A673 (cell line): Measurements from ENCODE around the gene ADAMTS2. TPM values are rescaled to one million over a fixed set of nuclear protein-coding genes. Genes with fewer than 3 reads are reported as not detected.

Experiments used
- BruUV-seq: library from RNA; stranded (reverse); fragments of 400-500 nt; replicated peaks from 2 replicates; lab custom pipeline; 2021; lab: Mats Ljungman, UMichigan
- CTCF ChIA-PET: fragments of 300-600 bp; sonication (Branson Sonifier 250); formaldehyde crosslinking; loops from one replicate; lab custom pipeline; 2022; ENCODE audit warnings: antibody characterized with exemption; lab: Charles Lee
- POLR2A ChIA-PET: fragments of 300-600 bp; sonication (Branson Sonifier 250); formaldehyde crosslinking; loops from one replicate; lab custom pipeline; 2022; ENCODE audit warnings: antibody characterized with exemption; ENCODE audit not compliant: low non-redundant PET; lab: Charles Lee
- DNase-seq: peaks from one replicate; pipeline ENCODE4 v3.0.0-alpha.2; 2015; ENCODE audit warnings: low spot score
- H3K27ac ChIP-seq: fragments of 200-600 bp; sonication (generic); 2 replicates; pipeline ENCODE4 v1.5.1; 2016; ENCODE audit warnings: mixed run types, low read depth, mild to moderate bottlenecking, mixed read lengths, antibody characterized with exemption, low read length; ENCODE audit not compliant: poor library complexity, severe bottlenecking
- H3K27me3 ChIP-seq: fragments of 200-600 bp; sonication (generic); replicated peaks from 2 replicates; pipeline ENCODE4 v1.6.1; 2017; ENCODE audit warnings: mixed run types, low read depth, mild to moderate bottlenecking, mixed read lengths, antibody characterized with exemption, low read length; ENCODE audit not compliant: insufficient read depth, poor library complexity
- H3K36me3 ChIP-seq: fragments of 200-600 bp; sonication (generic); 2 replicates; pipeline ENCODE4 v1.6.1; 2016; ENCODE audit warnings: mixed run types, mild to moderate bottlenecking, mixed read lengths, antibody characterized with exemption, low read length; ENCODE audit not compliant: insufficient read depth, poor library complexity, severe bottlenecking
- H3K4me1 ChIP-seq: fragments of 200-600 bp; sonication (generic); 2 replicates; pipeline ENCODE4 v1.6.1; 2017; ENCODE audit warnings: mixed run types, mild to moderate bottlenecking, mixed read lengths, antibody characterized with exemption, low read length; ENCODE audit not compliant: insufficient read depth, poor library complexity, severe bottlenecking
- H3K4me3 ChIP-seq: fragments of 200-600 bp; sonication (generic); 2 replicates; pipeline ENCODE4 v1.5.1; 2016; ENCODE audit warnings: low read depth, mixed run types, mild to moderate bottlenecking, mixed read lengths, low read length; ENCODE audit not compliant: poor library complexity, severe bottlenecking
- H3K9me3 ChIP-seq: fragments of 200-600 bp; sonication (generic); 2 replicates; pipeline ENCODE4 v1.6.1; 2016; ENCODE audit warnings: mixed run types, low read depth, mild to moderate bottlenecking, mixed read lengths, antibody characterized with exemption, low read length; ENCODE audit not compliant: poor library complexity, severe bottlenecking
- EZH2 ChIP-seq: fragments of 200-600 bp; sonication (generic); IDR thresholded peaks from 2 replicates; pipeline ENCODE4 v1.6.1; 2017; ENCODE audit warnings: borderline replicate concordance, low read depth, mild to moderate bottlenecking, mixed read lengths, antibody characterized with exemption, low read length; ENCODE audit not compliant: poor library complexity, severe bottlenecking
- intact Hi-C: fragments of 100-400 bp; cut with micrococcal nuclease; formaldehyde crosslinking; loops from one replicate; pipeline ENCODE4 v1.10.0; 2022; ENCODE audit not compliant: unreplicated experiment
- total RNA-seq: library from RNA; stranded (reverse); gene quantifications from 2 replicates; pipeline ENCODE4 v1.2.3, GENCODE V29; 2021
- TF ChIP-seq, protein P1 (sequence below): fragments of 300-800, 200-600 bp; sonication (generic); conservative IDR thresholded peaks from 2 replicates; pipeline ENCODE4 v1.5.1; 2017; ENCODE audit warnings: low read depth, mild to moderate bottlenecking, antibody characterized with exemption, low read length, moderate library complexity, mixed read lengths

ADAMTS2 gene
- total RNA-seq, 1 experiment from 2014 or later: 0.39 TPM

DNA sequence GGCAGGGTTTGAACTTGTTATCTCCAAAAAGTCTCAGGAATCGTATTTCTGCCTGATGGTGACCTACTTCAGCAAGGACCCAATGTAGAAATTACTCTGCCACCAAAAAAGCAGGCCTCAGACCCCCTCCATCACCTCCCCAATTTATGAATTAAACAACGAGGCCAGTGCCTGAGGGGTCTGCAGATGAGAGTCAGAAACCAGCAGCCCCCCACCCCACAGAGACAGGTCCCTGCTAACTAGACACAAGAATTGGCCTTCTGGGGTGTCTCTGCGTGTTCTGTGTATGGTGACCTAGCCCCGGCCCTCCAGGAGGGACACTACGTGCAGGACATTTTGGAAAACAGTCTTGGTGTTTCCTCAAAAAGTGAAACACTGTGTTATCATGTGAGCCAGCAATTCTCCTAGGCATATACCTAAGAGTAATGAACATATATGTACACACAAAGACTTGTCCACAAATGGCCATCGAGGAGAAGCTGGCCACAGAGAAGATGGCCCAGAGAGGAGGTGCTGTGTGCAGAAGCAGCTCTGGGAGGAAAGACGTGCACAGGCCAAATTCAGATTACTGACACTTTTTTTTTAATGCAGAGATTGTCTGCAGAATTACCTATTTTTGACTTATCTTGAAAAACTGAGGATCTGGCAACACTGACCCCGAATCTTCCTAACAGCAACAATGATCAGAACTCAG lies 93.8 kb downstream of the ADAMTS2 start:
- peaks cover 11% of the 10 kb centered on the region for H3K27me3 ChIP-seq
- TF ChIP-seq, protein P1, sequence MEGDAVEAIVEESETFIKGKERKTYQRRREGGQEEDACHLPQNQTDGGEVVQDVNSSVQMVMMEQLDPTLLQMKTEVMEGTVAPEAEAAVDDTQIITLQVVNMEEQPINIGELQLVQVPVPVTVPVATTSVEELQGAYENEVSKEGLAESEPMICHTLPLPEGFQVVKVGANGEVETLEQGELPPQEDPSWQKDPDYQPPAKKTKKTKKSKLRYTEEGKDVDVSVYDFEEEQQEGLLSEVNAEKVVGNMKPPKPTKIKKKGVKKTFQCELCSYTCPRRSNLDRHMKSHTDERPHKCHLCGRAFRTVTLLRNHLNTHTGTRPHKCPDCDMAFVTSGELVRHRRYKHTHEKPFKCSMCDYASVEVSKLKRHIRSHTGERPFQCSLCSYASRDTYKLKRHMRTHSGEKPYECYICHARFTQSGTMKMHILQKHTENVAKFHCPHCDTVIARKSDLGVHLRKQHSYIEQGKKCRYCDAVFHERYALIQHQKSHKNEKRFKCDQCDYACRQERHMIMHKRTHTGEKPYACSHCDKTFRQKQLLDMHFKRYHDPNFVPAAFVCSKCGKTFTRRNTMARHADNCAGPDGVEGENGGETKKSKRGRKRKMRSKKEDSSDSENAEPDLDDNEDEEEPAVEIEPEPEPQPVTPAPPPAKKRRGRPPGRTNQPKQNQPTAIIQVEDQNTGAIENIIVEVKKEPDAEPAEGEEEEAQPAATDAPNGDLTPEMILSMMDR: no peak
- TF ChIP-seq EZH2: no peak
- no peak overlapping the region for H3K27ac ChIP-seq
- CTCF ChIA-PET: no interaction called here
- intact Hi-C loops: no loop called here
- H3K36me3 ChIP-seq: no peaks in the 10 kb centered on the region
- no TSS peak for BruUV-seq
- DNase-seq: no peak
- no peak overlapping the region for H3K4me3 ChIP-seq
- no peaks in the 10 kb centered on the region for H3K4me1 ChIP-seq
- H3K9me3 ChIP-seq: peaks cover 4% of the 10 kb centered on the region
- POLR2A ChIA-PET: no interaction called here

GRCh38 chr5:179250561-179251225 lies 94.6 kb downstream of the ADAMTS2 start:
- BruUV-seq: no TSS peak
- POLR2A ChIA-PET: no interaction called here
- H3K27me3 ChIP-seq: peaks cover 11% of the 10 kb centered on the region

GRCh38 chr5:179246227-179246626 lies 99.0 kb downstream of the ADAMTS2 start:
- H3K27ac ChIP-seq: no peak overlapping the region
- ChIA-PET POLR2A (no interaction called here), CTCF (no interaction called here)
- peaks cover 7% of the 10 kb centered on the region for H3K9me3 ChIP-seq
- intact Hi-C loops: no loop called here
- no peak for DNase-seq
- H3K4me3 ChIP-seq: no peak overlapping the region
- peaks cover 13% of the 10 kb centered on the region for H3K4me1 ChIP-seq
- TF ChIP-seq EZH2: no peak
- TF ChIP-seq, protein P1: no peak
- BruUV-seq: no TSS peak
- no peaks in the 10 kb centered on the region for H3K36me3 ChIP-seq
- peaks cover 15% of the 10 kb centered on the region for H3K27me3 ChIP-seq

More at GRCh38 chr5:179250561-179251225, 94.6 kb downstream of the ADAMTS2 start:
- Histone ChIP-seq H3K4me1 (no peaks in the 10 kb centered on the region), H3K9me3 (peaks cover 7% of the 10 kb centered on the region), H3K4me3 (no peak overlapping the region), H3K27ac (no peak overlapping the region), H3K36me3 (no peaks in the 10 kb centered on the region)
- TF ChIP-seq, protein P1: no peak
- TF ChIP-seq EZH2: no peak
- DNase-seq: no peak
- intact Hi-C loops: no loop called here
- CTCF ChIA-PET: no interaction called here
